ACC112 (cell line): Measurements from ENCODE around the gene DNAJB4.
A peak's percentile ranks its signal among the peaks of the same experiment; 100 is the strongest.
"Not testable (repeated sequence)": the region's sequence is repeated elsewhere in the genome, so short reads cannot be mapped to it uniquely, and the experiment has no call there.

Experiments used
- H2AFZ ChIP-seq: fragments of 200-600 bp; sonication (generic); one replicate; pipeline ENCODE4 v1.6.0; 2017; ENCODE audit warnings: antibody characterized with exemption, low read length; ENCODE audit not compliant: unreplicated experiment
- H3K27ac ChIP-seq: fragments of 200-600 bp; sonication (generic); 2 replicates; pipeline ENCODE4 v1.5.1; 2014; ENCODE audit warnings: low read depth, mild to moderate bottlenecking, antibody characterized with exemption, low read length, moderate library complexity
- H3K27me3 ChIP-seq: fragments of 200-600 bp; sonication (generic); 2 replicates; pipeline ENCODE4 v1.6.1; 2014; ENCODE audit warnings: mild to moderate bottlenecking, antibody characterized with exemption, low read length, moderate library complexity, mixed read lengths; ENCODE audit not compliant: insufficient read depth
- H3K36me3 ChIP-seq: fragments of 200-600 bp; sonication (generic); 2 replicates; pipeline ENCODE4 v1.6.1; 2016; ENCODE audit warnings: mild to moderate bottlenecking, antibody characterized with exemption, low read length, moderate library complexity, mixed read lengths; ENCODE audit not compliant: insufficient read depth
- H3K4me1 ChIP-seq: fragments of 200-600 bp; sonication (generic); one replicate; pipeline ENCODE4 v1.6.1; 2016; ENCODE audit warnings: low read length, mixed read lengths; ENCODE audit not compliant: insufficient read depth, unreplicated experiment, control insufficient read depth
- H3K4me3 ChIP-seq: fragments of 200-600 bp; sonication (generic); 2 replicates; pipeline ENCODE4 v1.5.1; 2014; ENCODE audit warnings: mild to moderate bottlenecking, low read depth, low read length
- H3K79me2 ChIP-seq: fragments of 200-600 bp; sonication (generic); one replicate; pipeline ENCODE4 v1.6.0; 2016; ENCODE audit warnings: low read length; ENCODE audit not compliant: control insufficient read depth, unreplicated experiment, insufficient read depth

Gene DNAJB4

DNA sequence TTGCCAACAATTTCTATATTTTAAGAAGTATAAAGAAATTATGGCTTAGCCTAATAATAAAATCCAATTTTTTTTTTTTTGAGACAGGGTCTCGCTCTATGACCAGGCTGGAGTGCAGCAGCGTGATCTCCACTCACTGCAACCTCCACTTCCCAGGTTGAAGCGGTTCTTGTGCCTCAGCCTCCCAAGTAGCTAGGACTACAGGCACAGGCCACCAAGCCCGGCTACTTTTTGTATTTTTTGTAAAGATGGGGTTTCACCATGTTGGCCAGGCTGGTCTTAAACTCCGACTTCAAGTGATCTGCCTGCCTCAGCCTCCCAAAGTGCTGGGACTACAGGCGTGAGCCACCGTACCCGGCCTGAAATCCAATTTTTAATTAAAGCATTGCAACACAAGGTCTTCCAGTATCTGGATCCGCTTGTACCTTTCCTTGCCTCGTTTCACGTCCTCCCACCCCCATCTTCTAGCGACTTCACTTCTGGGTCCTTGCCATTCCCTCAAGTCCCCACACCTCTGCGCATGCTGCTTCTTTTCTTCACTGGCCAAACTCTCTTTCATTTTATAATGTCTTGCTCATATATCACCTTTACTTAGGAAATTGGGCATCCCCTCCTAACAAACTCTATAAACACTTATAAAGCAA, 28.2 kb upstream of the DNAJB4 start:
- Histone ChIP-seq H3K79me2 (peaks cover 94% of the 10 kb centered on the region), H3K27ac (no peak overlapping the region; the same call in 1 of the 2 replicates), H3K27me3 (no peaks in the 10 kb centered on the region), H3K4me3 (peak overlapping the region; percentile 84), H2AFZ (no peak overlapping the region), H3K36me3 (peaks cover 10% of the 10 kb centered on the region), H3K4me1 (peaks cover 11% of the 10 kb centered on the region)

DNA sequence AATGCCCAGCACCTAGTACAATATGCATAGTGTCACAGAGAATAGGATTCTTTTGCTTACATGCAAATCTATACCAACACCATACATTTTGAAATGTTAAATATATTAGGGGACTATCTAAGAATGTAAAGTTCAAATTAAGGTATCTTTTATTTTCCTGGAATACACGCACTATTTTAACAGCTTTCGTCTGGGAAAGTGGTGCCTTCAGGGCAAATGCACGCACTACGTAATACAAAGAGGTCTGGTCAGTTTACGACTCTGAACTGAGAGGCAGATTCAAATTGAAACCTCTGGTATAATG, 26.8 kb upstream of the DNAJB4 start:
- H2AFZ ChIP-seq, result no peak overlapping the region
- peak overlapping the region; percentile 84 for H3K4me3 ChIP-seq
- peaks cover 7% of the 10 kb centered on the region for H3K4me1 ChIP-seq
- no peaks in the 10 kb centered on the region for H3K27me3 ChIP-seq
- peaks cover 93% of the 10 kb centered on the region for H3K79me2 ChIP-seq
- peak overlapping the region; percentile 91 for H3K27ac ChIP-seq
- H3K36me3 ChIP-seq, result peaks cover 10% of the 10 kb centered on the region

DNA sequence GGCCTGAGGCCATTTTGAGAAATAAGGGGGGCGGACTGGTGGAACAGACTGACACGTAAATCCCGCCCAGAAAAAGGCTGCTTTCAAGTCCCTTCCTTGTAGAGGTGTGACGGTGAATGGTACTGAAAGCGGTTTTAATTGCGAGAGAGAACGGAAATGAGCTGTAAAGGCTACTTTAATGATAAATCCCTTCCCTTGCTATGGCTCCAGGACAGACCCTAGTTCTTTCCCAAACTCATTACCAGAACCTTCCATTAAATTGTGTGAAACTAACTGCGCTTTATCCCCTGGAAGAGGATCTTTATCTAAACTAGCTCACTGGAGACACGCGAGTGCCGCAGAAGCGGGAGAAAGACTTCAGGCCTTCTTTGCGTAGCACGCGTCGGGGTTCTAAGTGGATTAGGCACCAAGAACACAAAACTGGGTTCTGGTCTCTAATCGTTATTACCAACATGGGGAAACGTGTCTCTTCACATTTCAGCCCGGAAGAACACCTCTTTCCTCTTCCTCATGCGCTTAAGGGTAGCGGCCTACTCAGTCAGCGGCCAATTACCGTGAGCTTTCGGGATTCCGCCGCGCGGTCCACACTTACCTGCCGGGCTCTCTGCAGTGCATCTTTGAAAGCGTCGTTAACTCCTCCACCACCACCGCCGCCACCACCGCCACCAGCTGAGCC, 26.3 kb upstream of the DNAJB4 start:
- Histone ChIP-seq H3K36me3 (peaks cover 10% of the 10 kb centered on the region), H3K27me3 (no peaks in the 10 kb centered on the region), H3K27ac (peak overlapping the region; percentile 91), H3K4me1 (peaks cover 7% of the 10 kb centered on the region), H3K4me3 (peak overlapping the region; percentile 84), H2AFZ (no peak overlapping the region), H3K79me2 (peaks cover 89% of the 10 kb centered on the region)

DNA sequence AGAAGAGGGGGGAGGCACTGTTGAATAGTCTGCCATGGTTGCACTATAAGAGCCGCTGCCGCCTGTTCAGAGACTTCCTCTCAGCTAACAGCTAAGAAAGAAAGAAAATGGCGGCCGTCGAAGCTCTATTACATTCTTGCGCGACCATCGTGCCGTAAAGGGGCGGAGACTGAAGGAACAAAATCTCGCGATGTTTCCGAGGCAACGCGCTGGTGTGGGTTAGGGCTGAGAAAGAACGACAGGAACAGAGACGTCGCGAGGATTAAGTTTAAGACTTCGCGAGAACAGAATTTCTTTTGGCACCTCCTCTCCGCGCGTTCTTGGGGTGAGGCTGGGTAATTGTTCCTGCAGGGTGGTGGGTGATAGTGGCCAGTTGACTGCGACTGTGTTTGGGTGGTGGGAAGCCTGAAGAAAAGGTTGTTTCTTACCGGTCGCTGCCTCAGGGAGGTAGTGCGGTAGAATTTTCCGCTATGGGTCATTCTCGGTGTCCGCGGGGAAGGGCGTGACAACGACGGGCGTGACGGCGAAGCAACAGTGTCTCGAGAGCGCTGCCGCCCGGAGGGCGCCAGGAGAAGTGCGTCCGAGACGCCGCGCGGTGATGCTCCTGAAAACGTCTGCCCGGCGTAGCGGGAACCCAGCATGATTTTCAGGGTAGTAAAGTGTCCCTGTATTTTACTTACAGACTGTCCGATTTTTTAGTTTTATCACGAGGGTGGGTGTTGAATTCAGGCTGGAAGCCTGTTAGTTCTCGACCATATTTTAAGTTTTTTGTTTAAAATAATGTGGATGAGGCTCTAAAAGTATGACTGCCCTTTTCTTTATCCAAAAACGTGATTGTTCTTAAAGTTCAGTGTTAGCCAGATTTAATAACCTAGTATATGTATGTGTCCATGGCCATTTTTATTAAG, 25.5 kb upstream of the DNAJB4 start, which contains the start of gene FUBP1:
TSS of gene FUBP1 (minus strand) at position 104 of the 908 bp plus-strand sequence. CDS start at position 36, 68 bp downstream.
- Histone ChIP-seq H3K27me3 (no peaks in the 10 kb centered on the region), H3K4me3 (peak within 1 kb of the TSS; percentile 84), H3K36me3 (peaks cover 12% of the 10 kb centered on the region), H3K27ac (peak within 1 kb of the TSS; percentile 91), H2AFZ (peak within 1 kb of the TSS; percentile 73), H3K4me1 (peaks cover 11% of the 10 kb centered on the region), H3K79me2 (peaks cover 84% of the 10 kb centered on the region)

DNA sequence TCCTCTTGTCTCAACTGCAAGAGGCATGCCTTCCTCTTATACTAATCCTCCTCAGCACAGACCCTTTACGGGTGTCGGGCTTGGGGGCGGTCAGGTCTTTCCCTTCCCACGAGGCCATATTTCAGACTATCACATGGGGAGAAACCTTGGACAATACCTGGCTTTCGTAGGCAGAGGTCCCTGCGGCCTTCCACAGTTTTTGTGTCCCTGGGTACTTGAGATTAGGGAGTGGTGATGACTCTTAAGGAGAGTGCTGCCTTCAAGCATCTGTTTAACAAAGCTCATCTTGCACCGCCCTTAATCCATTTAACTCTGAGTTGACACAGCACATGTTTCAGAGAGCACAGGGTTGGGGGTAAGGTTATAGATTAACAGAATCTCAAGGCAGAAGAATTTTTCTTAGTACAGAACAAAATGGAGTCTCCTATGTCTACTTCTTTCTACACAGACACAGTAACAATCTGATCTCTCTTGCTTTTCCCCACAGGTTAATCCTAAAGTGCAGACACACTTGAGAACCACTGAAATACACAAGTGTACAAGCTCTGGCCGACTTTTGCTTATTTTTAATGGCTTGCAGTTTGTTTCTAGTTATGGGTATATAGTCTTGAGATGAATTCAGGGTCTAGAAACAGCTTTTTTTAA, 21.3 kb upstream of the DNAJB4 start:
- H3K36me3 ChIP-seq, result peaks cover 17% of the 10 kb centered on the region
- H3K27ac ChIP-seq, H3K27me3 ChIP-seq, H3K4me3 ChIP-seq, H2AFZ ChIP-seq: not testable (repeated sequence)
- peaks cover 80% of the 10 kb centered on the region for H3K79me2 ChIP-seq
- peaks cover 19% of the 10 kb centered on the region for H3K4me1 ChIP-seq

DNA sequence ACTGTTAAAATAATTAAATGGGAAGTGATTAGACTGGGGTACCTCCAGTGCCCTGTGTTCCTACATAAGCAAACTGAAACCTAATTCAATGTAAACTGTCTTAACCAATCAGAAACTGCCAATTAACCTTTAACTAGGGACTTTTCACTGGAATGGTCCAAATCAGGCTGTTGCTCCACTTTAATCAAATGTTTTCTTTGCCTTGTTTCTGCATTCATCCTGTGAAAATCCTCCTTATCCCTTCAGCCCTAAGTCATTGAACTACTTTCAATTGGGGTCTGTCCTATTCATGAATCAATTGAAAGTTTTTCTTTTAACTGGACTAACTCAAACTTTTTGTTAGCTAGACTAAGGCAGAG, 20.8 kb upstream of the DNAJB4 start:
- Histone ChIP-seq H3K79me2 (peaks cover 80% of the 10 kb centered on the region), H3K27ac (no peak overlapping the region), H3K36me3 (peaks cover 17% of the 10 kb centered on the region), H2AFZ (no peak overlapping the region), H3K4me3 (no peak overlapping the region), H3K4me1 (peaks cover 19% of the 10 kb centered on the region), H3K27me3 (no peaks in the 10 kb centered on the region)

DNA sequence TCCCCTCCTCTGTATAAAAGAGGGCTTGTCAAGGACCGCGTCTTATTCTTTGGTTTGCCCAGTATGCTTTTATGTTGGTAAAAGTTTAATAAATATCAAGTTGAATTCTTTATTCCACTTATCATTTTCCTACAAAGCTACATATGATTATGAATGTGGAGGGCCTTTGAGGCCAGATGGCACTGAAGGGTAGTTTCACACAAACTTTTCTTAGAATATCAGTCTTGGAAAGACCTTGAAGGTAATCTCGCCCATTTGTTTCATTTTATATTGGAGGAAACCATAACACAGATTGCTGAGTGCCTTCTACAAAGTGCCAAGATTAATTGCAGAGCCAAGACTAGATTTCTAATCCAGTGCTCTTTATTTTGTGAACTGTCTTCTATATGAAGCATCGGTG, 20.1 kb upstream of the DNAJB4 start:
- peaks cover 19% of the 10 kb centered on the region for H3K4me1 ChIP-seq
- H3K27ac ChIP-seq, result no peak overlapping the region
- H3K79me2 ChIP-seq, result peaks cover 84% of the 10 kb centered on the region
- no peaks in the 10 kb centered on the region for H3K27me3 ChIP-seq
- no peak overlapping the region for H2AFZ ChIP-seq
- H3K4me3 ChIP-seq, result no peak overlapping the region
- H3K36me3 ChIP-seq, result peaks cover 17% of the 10 kb centered on the region

DNA sequence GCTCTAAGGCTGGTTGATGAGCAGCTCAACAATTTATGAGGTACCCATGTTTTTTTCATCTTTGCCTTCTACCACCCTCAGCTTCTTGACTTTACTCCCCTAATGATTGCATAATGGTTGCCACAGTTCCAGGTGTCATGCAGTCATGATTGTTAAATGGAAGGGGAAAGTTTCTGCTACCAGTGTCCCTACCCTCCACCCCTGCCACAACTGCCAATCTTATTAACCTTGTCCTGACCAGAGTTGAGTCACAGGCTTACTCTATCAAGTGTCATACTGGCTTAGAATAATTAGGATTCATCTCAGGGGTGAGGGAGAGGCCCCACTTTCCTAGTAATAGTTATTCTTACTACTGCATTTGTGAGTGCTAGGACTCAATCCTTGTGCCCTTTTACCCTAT, 17.9 kb upstream of the DNAJB4 start:
- no peak overlapping the region for H3K4me3 ChIP-seq
- no peak overlapping the region for H3K27ac ChIP-seq
- H2AFZ ChIP-seq, result no peak overlapping the region
- H3K27me3 ChIP-seq, result no peaks in the 10 kb centered on the region
- peaks cover 19% of the 10 kb centered on the region for H3K4me1 ChIP-seq
- peaks cover 80% of the 10 kb centered on the region for H3K79me2 ChIP-seq
- peaks cover 22% of the 10 kb centered on the region for H3K36me3 ChIP-seq

DNA sequence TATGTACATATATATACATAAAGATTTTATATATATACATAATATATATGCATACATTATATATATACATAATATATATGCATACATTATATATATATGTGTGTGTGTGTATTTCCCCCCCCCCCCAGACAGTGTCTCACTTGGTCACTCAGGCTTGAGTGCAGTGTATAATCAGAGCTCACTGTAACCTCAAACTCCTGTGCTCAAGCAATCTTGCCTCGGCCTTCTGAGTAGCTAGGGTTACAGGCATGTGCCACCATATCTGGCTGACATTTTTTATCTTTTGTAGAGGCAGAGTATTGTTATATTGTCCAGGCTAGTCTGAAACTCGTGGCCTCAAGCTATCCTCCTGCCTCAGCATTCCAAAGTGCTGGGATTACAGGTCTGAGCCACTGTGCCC, 16.8 kb upstream of the DNAJB4 start:
- H3K4me1 ChIP-seq, result peaks cover 19% of the 10 kb centered on the region
- H3K79me2 ChIP-seq, result peaks cover 76% of the 10 kb centered on the region
- peaks cover 22% of the 10 kb centered on the region for H3K36me3 ChIP-seq
- no peak overlapping the region for H3K4me3 ChIP-seq
- no peak overlapping the region for H3K27ac ChIP-seq
- H2AFZ ChIP-seq, result no peak overlapping the region
- no peaks in the 10 kb centered on the region for H3K27me3 ChIP-seq

DNA sequence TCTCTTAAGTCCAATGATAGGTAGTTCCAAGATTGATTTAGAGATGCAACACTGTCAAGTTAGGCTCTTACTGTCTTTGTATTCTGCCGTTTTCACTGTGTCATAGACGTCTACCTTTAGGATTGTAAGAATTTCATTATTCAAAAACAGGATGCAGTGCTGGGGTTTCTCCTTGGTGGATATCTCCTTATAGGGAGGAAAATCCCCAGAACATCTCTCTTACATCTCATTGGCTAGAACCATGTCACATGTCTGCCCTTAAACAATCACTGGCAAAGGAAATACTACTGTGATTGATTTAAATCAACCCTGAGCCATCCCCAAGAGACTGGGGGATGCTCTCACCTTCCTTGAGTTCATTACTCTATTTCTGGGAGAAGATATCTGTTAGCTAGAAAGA, 15.0 kb upstream of the DNAJB4 start:
- H3K79me2 ChIP-seq, result peaks cover 72% of the 10 kb centered on the region
- H3K4me1 ChIP-seq, result peaks cover 13% of the 10 kb centered on the region
- no peaks in the 10 kb centered on the region for H3K27me3 ChIP-seq
- no peak overlapping the region for H2AFZ ChIP-seq
- H3K36me3 ChIP-seq, result peaks cover 15% of the 10 kb centered on the region
- no peak overlapping the region for H3K4me3 ChIP-seq
- H3K27ac ChIP-seq, result no peak overlapping the region
